IMR-90 (cell line): ENCODE data around the gene FOSL2. TPM values are rescaled to one million over a fixed set of nuclear protein-coding genes. Genes with fewer than 3 reads are reported as not detected.
A peak's percentile ranks its signal among the peaks of the same experiment; 100 is the strongest.

Experiments
- ATAC-seq: fragments of 200-7000 bp; cut with Tn5 transposase; 2 replicates; pipeline ENCODE4 v1.9.1; 2020; ENCODE audit warnings: low read depth, mild to moderate bottlenecking, moderate library complexity
- BruUV-seq: library from RNA; stranded (reverse); fragments of 400-500 nt; replicated peaks from 2 replicates; lab custom pipeline; 2021; lab: Mats Ljungman, UMichigan
- CTCF ChIA-PET: fragments of 300-600 bp; formaldehyde crosslinking; extraction: SDS; loops from one replicate; lab custom pipeline; 2021; ENCODE audit warnings: antibody characterized with exemption; lab: Yijun Ruan, JAX
- POLR2A ChIA-PET: fragments of 300-600 bp; sonication (Branson Sonifier 250); formaldehyde crosslinking; loops from one replicate; lab custom pipeline; 2022; ENCODE audit warnings: antibody characterized with exemption; ENCODE audit not compliant: unreplicated experiment; lab: Charles Lee
- DNase-seq: peaks from one replicate; pipeline ENCODE4 v3.0.0; 2013
- H2AFZ ChIP-seq: replicated peaks from 2 replicates; pipeline ENCODE3; 2013; ENCODE audit warnings: low read length, mild to moderate bottlenecking; ENCODE audit not compliant: poor library complexity
- H2AK5ac ChIP-seq: 2 replicates; pipeline ENCODE4 v1.6.1; 2013; ENCODE audit warnings: low read depth, low read length, inconsistent platforms
- H2AK9ac ChIP-seq: replicated peaks from 2 replicates; pipeline ENCODE3; 2013; ENCODE audit warnings: mild to moderate bottlenecking, low read depth, low read length, moderate library complexity; ENCODE audit not compliant: poor library complexity
- H2BK120ac ChIP-seq: 2 replicates; pipeline ENCODE4 v1.6.1; 2013; ENCODE audit warnings: low read depth, low read length, inconsistent platforms
- H2BK15ac ChIP-seq: 3 replicates; pipeline ENCODE4 v1.6.1; 2013; ENCODE audit warnings: low read depth, low read length, inconsistent platforms
- H2BK20ac ChIP-seq: 2 replicates; pipeline ENCODE4 v1.6.1; 2013; ENCODE audit warnings: low read depth, mild to moderate bottlenecking, inconsistent platforms, low read length, moderate library complexity
- H2BK5ac ChIP-seq: 2 replicates; pipeline ENCODE4 v1.6.1; 2013; ENCODE audit warnings: mild to moderate bottlenecking, low read depth, low read length, inconsistent platforms; ENCODE audit not compliant: poor library complexity, severe bottlenecking
- H3K14ac ChIP-seq: replicated peaks from 2 replicates; pipeline ENCODE4 v1.6.1; 2013; ENCODE audit warnings: low read depth, low read length, inconsistent platforms
- H3K18ac ChIP-seq: 2 replicates; pipeline ENCODE4 v1.6.1; 2013; ENCODE audit warnings: low read depth, low read length, control low read depth
- H3K23ac ChIP-seq: 2 replicates; pipeline ENCODE4 v1.6.1; 2013; ENCODE audit warnings: low read depth, low read length, inconsistent platforms
- H3K27ac ChIP-seq: 2 replicates; pipeline ENCODE4 v1.5.1; 2013; ENCODE audit warnings: mild to moderate bottlenecking, control low read depth, low read length; ENCODE audit not compliant: insufficient read depth
- H3K27me3 ChIP-seq: 2 replicates; pipeline ENCODE4 v1.6.1; 2013; ENCODE audit warnings: low read length; ENCODE audit not compliant: control insufficient read depth, insufficient read depth
- H3K36me3 ChIP-seq: 2 replicates; pipeline ENCODE4 v1.6.1; 2013; ENCODE audit warnings: low read length, mixed read lengths; ENCODE audit not compliant: control insufficient read depth, insufficient read depth
- H3K4ac ChIP-seq: 2 replicates; pipeline ENCODE4 v1.6.1; 2013; ENCODE audit warnings: low read depth, low read length, inconsistent platforms
- H3K4me1 ChIP-seq: 2 replicates; pipeline ENCODE4 v1.6.1; 2013; ENCODE audit warnings: low read length, mixed read lengths; ENCODE audit not compliant: control insufficient read depth, insufficient read depth
- H3K4me2 ChIP-seq: 2 replicates; pipeline ENCODE4 v1.6.1; 2013; ENCODE audit warnings: low read depth, mild to moderate bottlenecking, control low read depth, low read length, moderate library complexity
- H3K4me3 ChIP-seq: 2 replicates; pipeline ENCODE4 v1.5.1; 2013; ENCODE audit warnings: low read depth, mild to moderate bottlenecking, control low read depth, low read length, moderate library complexity; ENCODE audit not compliant: insufficient read depth
- H3K56ac ChIP-seq: 2 replicates; pipeline ENCODE4 v1.6.1; 2013; ENCODE audit warnings: low read length, inconsistent platforms; ENCODE audit not compliant: insufficient read depth; ENCODE audit errors: extremely low read depth
- H3K79me1 ChIP-seq, 2 experiments: 2 replicates each; pipeline ENCODE4 v1.6.1; 2013; ENCODE audit warnings: low read length in 2 of 2, inconsistent platforms in 1 of 2, low read depth in 1 of 2
- H3K9ac ChIP-seq: 2 replicates; pipeline ENCODE4 v1.6.1; 2013; ENCODE audit warnings: low read depth, low read length, control low read depth
- H3K9me1 ChIP-seq: 2 replicates; pipeline ENCODE4 v1.6.1; 2013; ENCODE audit warnings: low read length, inconsistent platforms; ENCODE audit not compliant: insufficient read depth
- H3K9me3 ChIP-seq: 2 replicates; pipeline ENCODE4 v1.6.1; 2013; ENCODE audit warnings: low read length; ENCODE audit not compliant: control insufficient read depth, insufficient read depth
- H4K20me1 ChIP-seq: 2 replicates; pipeline ENCODE4 v1.6.1; 2013; ENCODE audit warnings: low read length, inconsistent platforms; ENCODE audit not compliant: insufficient read depth
- H4K5ac ChIP-seq: 2 replicates; pipeline ENCODE4 v1.6.1; 2013; ENCODE audit warnings: mild to moderate bottlenecking, low read depth, low read length, control low read depth
- H4K8ac ChIP-seq, 2 experiments: 2 replicates each; pipeline ENCODE4 v1.6.1; 2013; ENCODE audit warnings: low read depth in 2 of 2, low read length in 2 of 2, control low read depth in 1 of 2, inconsistent platforms in 1 of 2
- H4K91ac ChIP-seq: 2 replicates; pipeline ENCODE4 v1.6.1; 2013; ENCODE audit warnings: low read depth, low read length, inconsistent platforms; ENCODE audit not compliant: insufficient read depth
- CEBPB ChIP-seq: IDR thresholded peaks from 2 replicates; pipeline ENCODE4 v1.6.1; 2012; ENCODE audit warnings: low read depth, low read length, improper control_type of control experiment
- CHD1 ChIP-seq: IDR thresholded peaks from 2 replicates; pipeline ENCODE4 v1.6.1; 2012; ENCODE audit warnings: low read depth, low read length, improper control_type of control experiment
- FOS ChIP-seq: fragments of 150-350 bp; IDR thresholded peaks from 2 replicates; pipeline ENCODE4 v1.6.1; 2016; ENCODE audit warnings: low read depth, low read length
- MAFK ChIP-seq: IDR thresholded peaks from 2 replicates; pipeline ENCODE4 v1.6.1; 2012; ENCODE audit warnings: low read depth, low read length, improper control_type of control experiment
- MAZ ChIP-seq: IDR thresholded peaks from 2 replicates; pipeline ENCODE4 v1.6.1; 2012; ENCODE audit warnings: low read depth, mild to moderate bottlenecking, low read length, improper control_type of control experiment, moderate library complexity, borderline replicate concordance
- MXI1 ChIP-seq: IDR thresholded peaks from 2 replicates; pipeline ENCODE4 v1.6.1; 2012; ENCODE audit warnings: low read depth, mild to moderate bottlenecking, low read length, moderate library complexity, borderline replicate concordance
- NFE2L2 ChIP-seq: fragments of 150-350 bp; IDR thresholded peaks from 2 replicates; pipeline ENCODE4 v1.6.1; 2016; ENCODE audit warnings: low read depth, mild to moderate bottlenecking, low read length
- POLR2A ChIP-seq: IDR thresholded peaks from 2 replicates; pipeline ENCODE4 v1.6.1; 2012; ENCODE audit warnings: mild to moderate bottlenecking, low read depth, low read length
- RCOR1 ChIP-seq: IDR thresholded peaks from 2 replicates; pipeline ENCODE4 v1.6.1; 2012; ENCODE audit warnings: mild to moderate bottlenecking, low read length, improper control_type of control experiment; ENCODE audit not compliant: insufficient replicate concordance
- RFX5 ChIP-seq: IDR thresholded peaks from 2 replicates; pipeline ENCODE4 v1.8.0; 2012; ENCODE audit warnings: low read depth, mild to moderate bottlenecking, low read length, moderate library complexity
- SMC3 ChIP-seq: fragments of 150-350 bp; IDR thresholded peaks from 2 replicates; pipeline ENCODE4 v1.6.1; 2016; ENCODE audit warnings: low read depth, mild to moderate bottlenecking, antibody characterized with exemption, low read length, moderate library complexity
- whole genome bisulfite sequencing, 2 experiments: methylation state at CpG; one replicate each; pipeline versions ENCODE4 v1.1.5 to v1.1.7; 2013; ENCODE audit warnings: missing lambda C conversion rate in 2 of 2; ENCODE audit not compliant: insufficient read length in 1 of 2; ENCODE audit errors: extremely low coverage in 2 of 2; 5-methylcytosine and 5-hydroxymethylcytosine counted together
- dilution Hi-C: fragments of 300-500 bp; cut with HindIII; formaldehyde crosslinking; loops from one replicate; pipeline ENCODE4 v1.14.3; 2018; ENCODE audit warnings: low sequenced_read_pairs; ENCODE audit not compliant: unreplicated experiment
- in situ Hi-C: fragments of 300-500 bp; cut with MboI; formaldehyde crosslinking; loops from 3 replicates; pipeline ENCODE4 v1.14.3; 2019; ENCODE audit warnings: low sequenced_read_pairs, inconsistent platforms, mixed read lengths
- intact Hi-C: fragments of 100-400 bp; cut with micrococcal nuclease; formaldehyde crosslinking; loops from 2 replicates; pipeline ENCODE4 v1.10.0; 2022
- polyA plus RNA-seq, 3 experiments: library from polyadenylated mRNA; depleted of rRNA; stranded (reverse); fragments of >200 nt; gene quantifications; 2 replicates each; pipeline ENCODE4 v1.2.3, GENCODE V29; 2012; ENCODE audit warnings: low replicate concordance in 1 of 3
- total RNA-seq: library from RNA; depleted of rRNA; stranded (reverse); fragments of >200 nt; gene quantifications from 2 replicates; pipeline ENCODE4 v1.2.3, GENCODE V29; 2012
- TF ChIP-seq, protein P1 (sequence below): fragments of 150-350 bp; IDR thresholded peaks from 2 replicates; pipeline ENCODE4 v1.6.1; 2017; ENCODE audit warnings: mild to moderate bottlenecking, antibody characterized with exemption, low read length, low read depth
- TF ChIP-seq, protein P2 (sequence below): conservative IDR thresholded peaks from 2 replicates; pipeline ENCODE4 v1.5.1; 2012; ENCODE audit warnings: mild to moderate bottlenecking, low read depth, low read length, improper control_type of control experiment

The FOSL2 gene
- total and polyA plus RNA-seq, 2 of the 4 experiments (the other 2 are of a cell fraction) = 31.4 to 46.3 TPM

DNA sequence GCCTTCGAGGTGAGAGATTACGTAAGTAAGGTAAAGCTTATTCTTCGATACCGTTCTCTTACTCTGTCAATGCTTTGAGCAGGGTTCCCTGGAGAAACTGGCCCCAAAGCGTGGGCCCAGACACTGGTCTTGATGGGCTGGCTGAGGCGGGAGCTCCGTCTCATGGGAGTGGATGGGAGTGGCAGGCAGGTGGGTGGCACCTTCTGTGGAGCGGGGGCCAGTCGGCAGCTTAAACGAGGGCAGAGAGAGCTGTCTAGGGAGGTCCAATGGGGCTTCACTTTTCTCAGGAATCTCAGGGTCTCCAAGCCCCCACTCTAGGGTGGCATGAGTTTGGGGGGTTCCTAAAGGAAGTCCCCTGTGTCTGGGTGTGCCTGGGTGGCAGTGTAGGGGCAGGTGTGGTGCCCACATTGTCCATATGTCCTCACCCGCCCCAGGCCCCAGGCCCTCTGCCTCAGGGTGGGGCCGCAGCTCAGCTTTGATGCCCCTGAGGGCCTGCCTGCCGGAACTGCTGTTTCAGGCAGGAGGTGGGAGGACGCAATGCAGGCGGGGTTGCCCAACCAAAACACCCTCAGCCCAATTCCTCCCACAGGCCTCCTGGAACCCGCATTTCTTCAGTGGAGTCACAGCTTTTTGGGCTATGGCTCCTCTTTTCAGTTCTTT lies 32.5 kb upstream of the FOSL2 start:
- Histone ChIP-seq H2AK9ac (peak overlapping the region; percentile 68), H4K5ac (no peak overlapping the region), H3K9me1 (peaks cover 20% of the 10 kb centered on the region), H2BK5ac (no peak overlapping the region), H3K4me3 (no peak overlapping the region), H2BK15ac (0 out of 3 replicates have a peak overlapping the region, but pooled peaks have one; percentile 55), H2AK5ac (peak overlapping the region; percentile 83), H3K79me1 (peaks cover 0 to 4% of the 10 kb centered on the region in 2 experiments; a peak in 1 of 4 replicates), H2BK20ac (peak overlapping the region; percentile 25; the same call in 1 of the 2 replicates), H2AFZ (peak overlapping the region; percentile 13), H4K20me1 (no peaks in the 10 kb centered on the region), H3K9me3 (no peaks in the 10 kb centered on the region), H3K56ac (no peak overlapping the region), H3K14ac (0 out of 2 replicates have a peak overlapping the region, but pooled peaks have one; percentile 48), H3K9ac (no peak overlapping the region), H3K4me1 (peaks cover 22% of the 10 kb centered on the region), H3K23ac (no peak overlapping the region), H3K27me3 (no peaks in the 10 kb centered on the region), H4K91ac (0 out of 2 replicates have a peak overlapping the region, but pooled peaks have one; percentile 46), H3K27ac (no peak overlapping the region), H4K8ac (no peak overlapping the region), H3K4ac (no peak overlapping the region), H3K18ac (no peak overlapping the region; the same call in 1 of the 2 replicates), H3K36me3 (no peaks in the 10 kb centered on the region), H2BK120ac (no peak overlapping the region), H3K4me2 (no peak overlapping the region)
- no peak for DNase-seq
- dilution Hi-C loops (no loop called here), in situ Hi-C loops (no loop called here), intact Hi-C loops (no loop called here)
- 89% methylated on average over 5 of the region's 16 CpGs; no CpG with 5 or more reads in 1 of the 2 experiments for WGBS, 2 experiments
- BruUV-seq = no TSS peak
- ChIA-PET POLR2A (no interaction called here), CTCF (no interaction called here)
- ATAC-seq = no peak
- TF ChIP-seq, protein P1, sequence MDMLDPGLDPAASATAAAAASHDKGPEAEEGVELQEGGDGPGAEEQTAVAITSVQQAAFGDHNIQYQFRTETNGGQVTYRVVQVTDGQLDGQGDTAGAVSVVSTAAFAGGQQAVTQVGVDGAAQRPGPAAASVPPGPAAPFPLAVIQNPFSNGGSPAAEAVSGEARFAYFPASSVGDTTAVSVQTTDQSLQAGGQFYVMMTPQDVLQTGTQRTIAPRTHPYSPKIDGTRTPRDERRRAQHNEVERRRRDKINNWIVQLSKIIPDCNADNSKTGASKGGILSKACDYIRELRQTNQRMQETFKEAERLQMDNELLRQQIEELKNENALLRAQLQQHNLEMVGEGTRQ = no peak
- TF ChIP-seq RCOR1 (no peak), CHD1 (no peak), MAZ (no peak), NFE2L2 (no peak), RFX5 (no peak), POLR2A (no peak), SMC3 (no peak), CEBPB (no peak), MXI1 (no peak), MAFK (no peak), FOS (no peak)
- TF ChIP-seq, protein P2, sequence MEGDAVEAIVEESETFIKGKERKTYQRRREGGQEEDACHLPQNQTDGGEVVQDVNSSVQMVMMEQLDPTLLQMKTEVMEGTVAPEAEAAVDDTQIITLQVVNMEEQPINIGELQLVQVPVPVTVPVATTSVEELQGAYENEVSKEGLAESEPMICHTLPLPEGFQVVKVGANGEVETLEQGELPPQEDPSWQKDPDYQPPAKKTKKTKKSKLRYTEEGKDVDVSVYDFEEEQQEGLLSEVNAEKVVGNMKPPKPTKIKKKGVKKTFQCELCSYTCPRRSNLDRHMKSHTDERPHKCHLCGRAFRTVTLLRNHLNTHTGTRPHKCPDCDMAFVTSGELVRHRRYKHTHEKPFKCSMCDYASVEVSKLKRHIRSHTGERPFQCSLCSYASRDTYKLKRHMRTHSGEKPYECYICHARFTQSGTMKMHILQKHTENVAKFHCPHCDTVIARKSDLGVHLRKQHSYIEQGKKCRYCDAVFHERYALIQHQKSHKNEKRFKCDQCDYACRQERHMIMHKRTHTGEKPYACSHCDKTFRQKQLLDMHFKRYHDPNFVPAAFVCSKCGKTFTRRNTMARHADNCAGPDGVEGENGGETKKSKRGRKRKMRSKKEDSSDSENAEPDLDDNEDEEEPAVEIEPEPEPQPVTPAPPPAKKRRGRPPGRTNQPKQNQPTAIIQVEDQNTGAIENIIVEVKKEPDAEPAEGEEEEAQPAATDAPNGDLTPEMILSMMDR = no peak
